GM12865 (cell line): ENCODE data around the gene TRAP1.
"Not testable (repeated sequence)": the region's sequence is repeated elsewhere in the genome, so short reads cannot be mapped to it uniquely, and the experiment has no call there.

Source experiments
- DNase-seq: peaks from one replicate; pipeline ENCODE4 v3.0.0; 2010; ENCODE audit warnings: low read depth
- H3K4me3 ChIP-seq: 2 replicates; pipeline ENCODE4 v1.5.1; 2011; ENCODE audit warnings: mild to moderate bottlenecking, low read depth, low read length, control low read depth
- TF ChIP-seq, protein P1 (sequence below): IDR thresholded peaks from 2 replicates; pipeline ENCODE4 v1.5.1; 2011; ENCODE audit warnings: low read length, control low read depth, low read depth, inconsistent platforms; ENCODE audit not compliant: insufficient read depth; ENCODE audit errors: missing control alignments

The TRAP1 gene

GRCh38 chr16:3715430-3715829, 1.9 kb downstream of the TRAP1 start:
- no peak for DNase-seq
- H3K4me3 ChIP-seq, result no peak overlapping the region
- TF ChIP-seq, protein P1, sequence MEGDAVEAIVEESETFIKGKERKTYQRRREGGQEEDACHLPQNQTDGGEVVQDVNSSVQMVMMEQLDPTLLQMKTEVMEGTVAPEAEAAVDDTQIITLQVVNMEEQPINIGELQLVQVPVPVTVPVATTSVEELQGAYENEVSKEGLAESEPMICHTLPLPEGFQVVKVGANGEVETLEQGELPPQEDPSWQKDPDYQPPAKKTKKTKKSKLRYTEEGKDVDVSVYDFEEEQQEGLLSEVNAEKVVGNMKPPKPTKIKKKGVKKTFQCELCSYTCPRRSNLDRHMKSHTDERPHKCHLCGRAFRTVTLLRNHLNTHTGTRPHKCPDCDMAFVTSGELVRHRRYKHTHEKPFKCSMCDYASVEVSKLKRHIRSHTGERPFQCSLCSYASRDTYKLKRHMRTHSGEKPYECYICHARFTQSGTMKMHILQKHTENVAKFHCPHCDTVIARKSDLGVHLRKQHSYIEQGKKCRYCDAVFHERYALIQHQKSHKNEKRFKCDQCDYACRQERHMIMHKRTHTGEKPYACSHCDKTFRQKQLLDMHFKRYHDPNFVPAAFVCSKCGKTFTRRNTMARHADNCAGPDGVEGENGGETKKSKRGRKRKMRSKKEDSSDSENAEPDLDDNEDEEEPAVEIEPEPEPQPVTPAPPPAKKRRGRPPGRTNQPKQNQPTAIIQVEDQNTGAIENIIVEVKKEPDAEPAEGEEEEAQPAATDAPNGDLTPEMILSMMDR, result no peak

DNA sequence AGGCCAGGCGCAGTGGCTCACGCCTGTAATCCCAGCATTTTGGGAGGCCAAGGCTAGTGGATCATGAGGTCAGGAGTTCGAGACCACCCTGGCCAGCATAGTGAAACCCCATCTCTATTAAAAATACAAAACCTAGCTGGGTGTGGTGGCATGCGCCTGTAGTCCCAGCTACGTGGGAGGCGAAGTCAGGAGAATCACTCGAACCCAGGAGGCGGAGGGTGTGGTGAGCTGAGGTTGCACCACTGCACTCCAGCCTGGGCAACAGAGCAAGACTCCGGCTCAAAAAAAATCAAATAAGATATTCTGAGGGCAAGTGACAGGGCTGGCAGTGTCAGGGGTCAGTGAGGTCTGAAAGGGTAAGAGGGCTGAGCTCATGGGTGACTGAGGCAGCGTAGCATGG, 2.9 kb downstream of the TRAP1 start:
- not testable (repeated sequence) for DNase-seq, H3K4me3 ChIP-seq

- no peak overlapping the region for H3K4me3 ChIP-seq
- TF ChIP-seq, protein P1, result no peak
- no peak for DNase-seq
Measured at GRCh38 chr16:3713587-3714242, 3.6 kb downstream of the TRAP1 start.

DNA sequence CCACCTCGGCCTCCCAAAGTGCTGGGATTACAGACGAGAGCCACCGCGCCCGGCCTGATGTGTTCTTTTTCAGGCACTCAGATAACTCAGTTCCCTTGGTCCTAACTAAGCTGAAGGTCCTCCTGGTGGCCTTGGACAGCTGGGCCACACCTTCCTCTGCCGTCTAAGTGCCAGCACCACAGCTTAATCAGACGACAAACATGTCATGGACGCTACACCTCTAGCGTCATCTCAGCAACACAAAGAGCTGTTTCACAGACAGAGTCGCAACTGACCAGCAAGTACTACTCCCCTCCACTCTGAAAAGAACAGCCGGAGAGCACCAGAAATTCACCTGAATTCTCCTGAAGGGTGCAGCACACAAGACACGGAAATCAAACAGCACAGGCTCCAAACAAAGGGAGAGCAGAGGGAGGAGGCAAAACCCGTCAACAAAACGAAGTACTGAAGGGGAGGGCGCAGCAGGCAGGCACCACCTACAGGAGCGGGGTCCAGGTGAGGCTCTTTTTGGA, 4.4 kb downstream of the TRAP1 start:
- TF ChIP-seq, protein P1, result no peak
- DNase-seq, result no peak
- no peak overlapping the region for H3K4me3 ChIP-seq

- H3K4me3 ChIP-seq, result no peak overlapping the region
- DNase-seq, result no peak
- TF ChIP-seq, protein P1, result no peak
Measured at GRCh38 chr16:3706253-3707012, 10.9 kb downstream of the TRAP1 start.

DNA sequence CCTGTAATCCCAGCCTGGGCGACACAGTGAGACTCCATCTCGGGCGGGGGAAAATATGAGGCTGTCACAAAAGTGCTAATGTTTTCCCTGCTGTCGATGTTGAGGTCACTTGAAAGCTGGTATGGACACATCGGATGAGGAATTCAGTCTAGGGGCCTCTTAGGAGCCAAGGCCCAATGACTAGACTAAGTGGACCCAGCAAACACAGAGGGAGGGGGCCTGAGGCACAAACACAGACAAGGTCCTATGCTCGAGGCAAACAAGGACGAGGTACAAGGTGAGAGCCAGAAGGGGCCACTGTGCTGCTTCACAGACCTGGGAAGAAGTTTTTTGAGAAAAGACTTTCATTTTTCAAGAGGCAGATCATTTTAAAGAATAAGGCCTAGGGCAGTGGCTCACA, 15.2 kb downstream of the TRAP1 start:
- TF ChIP-seq, protein P1, result no peak
- no peak for DNase-seq
- no peak overlapping the region for H3K4me3 ChIP-seq

- no peak for DNase-seq
- TF ChIP-seq, protein P1, result no peak
- H3K4me3 ChIP-seq, result no peak overlapping the region
Measured at GRCh38 chr16:3701531-3701930, 15.8 kb downstream of the TRAP1 start.
